ENCODE results near the gene GAS2L3.
"Not testable (repeated sequence)": the region's sequence is repeated elsewhere in the genome, so short reads cannot be mapped to it uniquely, and the experiment has no call there.

DNA sequence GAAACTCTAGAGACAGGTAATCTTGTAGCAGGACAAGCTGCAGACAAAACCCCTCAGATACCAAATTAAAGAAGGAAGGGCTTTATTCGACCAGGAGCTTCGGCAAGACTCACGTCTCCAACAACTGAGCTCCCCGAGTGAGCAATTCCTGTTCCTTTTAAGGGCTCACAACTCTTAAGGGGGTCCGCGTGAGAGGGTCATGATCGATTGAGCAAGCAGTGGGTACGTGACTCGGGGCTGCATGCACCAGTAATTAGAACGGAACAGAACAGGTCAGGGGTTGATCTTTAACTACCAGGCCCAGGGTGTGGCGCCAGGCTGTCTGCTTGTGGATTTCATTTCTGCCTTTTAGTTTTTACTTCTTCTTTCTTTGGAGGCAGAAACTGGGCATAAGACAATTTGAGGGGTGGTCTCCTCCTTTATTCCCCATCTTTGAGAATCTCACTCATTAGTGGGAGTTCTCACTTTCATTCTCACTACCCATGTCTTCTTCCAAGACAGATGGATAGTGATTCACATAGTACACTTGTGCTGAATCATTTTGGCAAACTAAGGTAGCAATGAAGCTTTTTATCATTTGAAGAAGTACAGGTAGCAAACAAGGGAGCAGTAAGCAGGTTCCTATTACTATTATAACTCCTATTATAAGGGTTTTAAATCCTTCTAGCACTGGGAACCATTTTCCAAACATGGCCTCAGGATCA, 59.8 kb downstream of the GAS2L3 start:
- not testable (repeated sequence) for TF ChIP-seq MAFF (IDR thresholded peaks at IDR 0.05; ENCODE audit: low read length); CTCF (IDR thresholded peaks at IDR 0.05 in 2 of 3, conservative IDR thresholded peaks at IDR 0.05 in 1 of 3; ENCODE audit: insufficient read depth in 2 of 3, low read depth in 1 of 3, low read length in 3 of 3); NBN (IDR thresholded peaks at IDR 0.05; ENCODE audit: low read depth); WHSC1 (IDR thresholded peaks at IDR 0.05; ENCODE audit: low read length); ZZZ3 (IDR thresholded peaks at IDR 0.05); KDM1A (IDR thresholded peaks at IDR 0.05); MYNN (IDR thresholded peaks at IDR 0.05); MYNN (CRISPR knock-in tag; IDR thresholded peaks at IDR 0.05); POLR2AphosphoS5 (IDR thresholded peaks at IDR 0.05; ENCODE audit: control insufficient read depth, insufficient read depth, low read depth, low read length); CBX2 (IDR thresholded peaks at IDR 0.05; ENCODE audit: insufficient read depth, low read length, poor library complexity, severe bottlenecking)
